ENCODE results near the gene ATP6V1B1.

Gene ATP6V1B1

GRCh38 chr2:70946832-70947442, 11.2 kb downstream of the ATP6V1B1 start (continued):
- TF ChIP-seq TSHZ2 (CRISPR knock-in tag; IDR thresholded peaks at IDR 0.05): no peak
- TF ChIP-seq ZFP3 (CRISPR knock-in tag; IDR thresholded peaks at IDR 0.05): no peak
- TF ChIP-seq ZNF565 (CRISPR knock-in tag; conservative IDR thresholded peaks at IDR 0.05; ENCODE audit: low read depth): no peak
- no peak for TF ChIP-seq OSR1 (CRISPR knock-in tag; IDR thresholded peaks at IDR 0.05)
- no peak for TF ChIP-seq PATZ1 (CRISPR knock-in tag; IDR thresholded peaks at IDR 0.05; ENCODE audit: borderline replicate concordance)

GRCh38 chr2:70947556-70948184, 12.0 kb downstream of the ATP6V1B1 start:
- ATAC-seq: peak; percentile 87
- TF ChIP-seq ZC3H10 (CRISPR knock-in tag; IDR thresholded peaks at IDR 0.05): no peak

GRCh38 chr2:70948337-70949003, 12.8 kb downstream of the ATP6V1B1 start:
- peak; percentile 94 for ATAC-seq
- TF ChIP-seq ISL1 (CRISPR knock-in tag; IDR thresholded peaks at IDR 0.05) (no peak), RARB (CRISPR knock-in tag; IDR thresholded peaks at IDR 0.05) (no peak), SNAI2 (CRISPR knock-in tag; IDR thresholded peaks at IDR 0.05) (no peak), ZC3H10 (CRISPR knock-in tag; IDR thresholded peaks at IDR 0.05) (no peak), PPARA (CRISPR knock-in tag; IDR thresholded peaks at IDR 0.05; ENCODE audit: borderline replicate concordance) (no peak), GLIS3 (CRISPR knock-in tag; IDR thresholded peaks at IDR 0.05) (no peak), BACH2 (CRISPR knock-in tag; IDR thresholded peaks at IDR 0.05; ENCODE audit: borderline replicate concordance) (no peak), ZFP3 (CRISPR knock-in tag; IDR thresholded peaks at IDR 0.05) (no peak), ESRRG (CRISPR knock-in tag; IDR thresholded peaks at IDR 0.05) (no peak), ZFP30 (CRISPR knock-in tag; IDR thresholded peaks at IDR 0.05) (no peak), ZNF70 (CRISPR knock-in tag; IDR thresholded peaks at IDR 0.05) (no peak), ZNF565 (CRISPR knock-in tag; conservative IDR thresholded peaks at IDR 0.05; ENCODE audit: low read depth) (no peak), POU6F1 (CRISPR knock-in tag; IDR thresholded peaks at IDR 0.05; ENCODE audit: borderline replicate concordance, low read depth) (no peak), ARNTL (CRISPR knock-in tag; IDR thresholded peaks at IDR 0.05; ENCODE audit: borderline replicate concordance, low read depth) (no peak), OSR1 (CRISPR knock-in tag; IDR thresholded peaks at IDR 0.05) (no peak)

- no peak for TF ChIP-seq ZNF8 (CRISPR knock-in tag; IDR thresholded peaks at IDR 0.05)
- no peak for TF ChIP-seq ESRRG (CRISPR knock-in tag; IDR thresholded peaks at IDR 0.05)
- no peak for TF ChIP-seq ZFP3 (CRISPR knock-in tag; IDR thresholded peaks at IDR 0.05)
- TF ChIP-seq BACH2 (CRISPR knock-in tag; IDR thresholded peaks at IDR 0.05; ENCODE audit: borderline replicate concordance): no peak
- no peak for TF ChIP-seq POU6F1 (CRISPR knock-in tag; IDR thresholded peaks at IDR 0.05; ENCODE audit: borderline replicate concordance, low read depth)
- no peak for TF ChIP-seq TSHZ2 (CRISPR knock-in tag; IDR thresholded peaks at IDR 0.05)
- TF ChIP-seq ZFP30 (CRISPR knock-in tag; IDR thresholded peaks at IDR 0.05): no peak
- TF ChIP-seq ZC3H10 (CRISPR knock-in tag; IDR thresholded peaks at IDR 0.05): no peak
- TF ChIP-seq TOX (CRISPR knock-in tag; IDR thresholded peaks at IDR 0.05; ENCODE audit: borderline replicate concordance): no peak
- no peak for TF ChIP-seq CSRNP3 (CRISPR knock-in tag; IDR thresholded peaks at IDR 0.05)
- no peak for TF ChIP-seq OSR1 (CRISPR knock-in tag; IDR thresholded peaks at IDR 0.05)
- no peak for TF ChIP-seq CSDC2 (CRISPR knock-in tag; IDR thresholded peaks at IDR 0.05)
- no peak for TF ChIP-seq ARNTL (CRISPR knock-in tag; IDR thresholded peaks at IDR 0.05; ENCODE audit: borderline replicate concordance, low read depth)
- TF ChIP-seq ZNF70 (CRISPR knock-in tag; IDR thresholded peaks at IDR 0.05): no peak
- no peak for TF ChIP-seq RARB (CRISPR knock-in tag; IDR thresholded peaks at IDR 0.05)
- ATAC-seq: no peak
Measured at GRCh38 chr2:70949086-70949485, 13.4 kb downstream of the ATP6V1B1 start.
